Prostate gland (tissue), 2 donors: Measurements from ENCODE around the gene INHA. TPM values are rescaled to one million over a fixed set of nuclear protein-coding genes. Genes with fewer than 3 reads are reported as not detected.

Source experiments
- DNase-seq: peaks from one replicate; pipeline ENCODE4 v3.0.0-alpha.2; 2019; ENCODE audit warnings: low spot score
- H3K27ac ChIP-seq, 2 donors: fragments of 200-600 bp; sonication (generic); 2 replicates each; pipeline ENCODE4 v1.5.1; 2017 to 2019
- H3K27me3 ChIP-seq: fragments of 200-600 bp; sonication (generic); replicated peaks from 2 replicates; pipeline ENCODE4 v1.5.1; 2019; ENCODE audit not compliant: insufficient read depth
- H3K36me3 ChIP-seq, 2 donors: fragments of 200-600 bp; sonication (generic); 1 replicate in 1 of 2; 2 replicates in 1 of 2; pipeline versions ENCODE4 v1.5.1 to v1.8.1; 2017 to 2019
- H3K4me1 ChIP-seq: fragments of 200-600 bp; sonication (generic); replicated peaks from 2 replicates; pipeline ENCODE4 v1.5.1; 2019
- H3K4me3 ChIP-seq, 2 donors: fragments of 200-600 bp; sonication (generic); 2 replicates each; pipeline ENCODE4 v1.5.1; 2017 to 2019
- H3K9me3 ChIP-seq: fragments of 200-600 bp; sonication (generic); 2 replicates; pipeline ENCODE4 v1.5.1; 2017
- CTCF ChIP-seq, 4 experiments: fragments of 200-600 bp in 2 of 4; fragments of 450-650 bp in 2 of 4; sonication (generic) in 2 of 4; IDR thresholded peaks; 1 replicate in 3 of 4; 2 replicates in 1 of 4; pipeline ENCODE4 v1.5.1; 2016 to 2019; ENCODE audit warnings: antibody characterized with exemption in 4 of 4, mild to moderate bottlenecking in 2 of 4, moderate library complexity in 2 of 4
- POLR2A ChIP-seq: fragments of 450-650 bp; IDR thresholded peaks from one replicate; pipeline ENCODE4 v1.6.1; 2016; ENCODE audit warnings: antibody characterized with exemption, mild to moderate bottlenecking
- POLR2AphosphoS5 ChIP-seq: sonication (generic); formaldehyde crosslinking; IDR thresholded peaks from one replicate; pipeline ENCODE4 v1.6.1; 2017; ENCODE audit warnings: antibody characterized with exemption
- WGBS: methylation state at CpG from one replicate; pipeline ENCODE4 v1.1.5; 2018; 5-methylcytosine and 5-hydroxymethylcytosine counted together
- intact Hi-C: fragments of 100-400 bp; cut with DNase I; formaldehyde crosslinking; loops from one replicate; pipeline ENCODE4 v1.14.2; 2022
- total RNA-seq, 2 donors: library from RNA; depleted of rRNA; stranded (reverse); fragments of >200 nt; gene quantifications; one replicate each; pipeline ENCODE4 v1.1.0, GENCODE V29; 2016

INHA gene
- total RNA-seq: 100 to 1,000 TPM in 1 of 2 donors, under 1 TPM in 1; 0.96 to 391 TPM

- DNase-seq: no peak
- 79% methylated on average over 13 of the region's 13 CpGs for WGBS
- H3K36me3 ChIP-seq: no peaks in the 10 kb centered on the region
- intact Hi-C loops: no loop called here
- no peaks in the 10 kb centered on the region for H3K27me3 ChIP-seq
- TF ChIP-seq POLR2AphosphoS5: no peak
- TF ChIP-seq POLR2A: no peak
- TF ChIP-seq CTCF (IDR thresholded peaks at IDR 0.05): no peak
- H3K4me1 ChIP-seq: no peaks in the 10 kb centered on the region
- peak within 1 kb of the TSS; percentile 63 to 78 for H3K4me3 ChIP-seq
- H3K9me3 ChIP-seq: no peaks in the 10 kb centered on the region
- H3K27ac ChIP-seq: peak within 1 kb of the TSS; percentile 77 to 88
Observed at GRCh38 chr2:219572237-219573001, at the start of gene INHA. INHA (plus strand) TSS chr2:219572310; CDS start chr2:219572375, 65 bp downstream.

- no peak for TF ChIP-seq POLR2AphosphoS5
- no peak for TF ChIP-seq POLR2A
- TF ChIP-seq CTCF (IDR thresholded peaks at IDR 0.05): no peak
- Histone ChIP-seq H3K4me3 (peak overlapping the region in 1 of 2 donors; percentile 7), H3K36me3 (no peaks in the 10 kb centered on the region), H3K4me1 (peaks cover 3% of the 10 kb centered on the region), H3K27me3 (peaks cover 5% of the 10 kb centered on the region), H3K27ac (peak overlapping the region in 1 of 2 donors; percentile 23), H3K9me3 (no peaks in the 10 kb centered on the region)
- intact Hi-C loops: loop anchor here (5.0 kb wide), 1 partner anchor 121 kb away; no protein-coding TSS in a partner anchor
- DNase-seq: no peak
- WGBS: 38% methylated on average over 24 of the region's 24 CpGs
Observed at GRCh38 chr2:219523031-219523671, 49.0 kb upstream of the INHA start.

- H3K9me3 ChIP-seq: no peaks in the 10 kb centered on the region
- peaks cover 3% of the 10 kb centered on the region for H3K4me1 ChIP-seq
- H3K27me3 ChIP-seq: peaks cover 5% of the 10 kb centered on the region
- DNase-seq: no peak
- intact Hi-C loops: loop anchor here (5.0 kb wide), 1 partner anchor 123 kb away; no protein-coding TSS in a partner anchor
- 97% methylated on average over 2 of the region's 2 CpGs for WGBS
- H3K4me3 ChIP-seq: no peak overlapping the region
- no peak for TF ChIP-seq CTCF (IDR thresholded peaks at IDR 0.05)
- no peak for TF ChIP-seq POLR2A
- TF ChIP-seq POLR2AphosphoS5: no peak
- H3K27ac ChIP-seq: no peak overlapping the region
- no peaks in the 10 kb centered on the region for H3K36me3 ChIP-seq
Observed at GRCh38 chr2:219524817-219525216, 47.3 kb upstream of the INHA start.

- Histone ChIP-seq H3K36me3 (no peaks in the 10 kb centered on the region), H3K4me1 (peaks cover 3% of the 10 kb centered on the region), H3K27ac (no peak overlapping the region), H3K4me3 (no peak overlapping the region), H3K9me3 (no peaks in the 10 kb centered on the region), H3K27me3 (peaks cover 5% of the 10 kb centered on the region)
- WGBS: 70% methylated on average over 9 of the region's 9 CpGs
- TF ChIP-seq POLR2A (no peak), POLR2AphosphoS5 (no peak), CTCF (IDR thresholded peaks at IDR 0.05) (no peak)
- no peak for DNase-seq
- intact Hi-C loops: no loop called here
Observed at GRCh38 chr2:219525533-219526232, 46.4 kb upstream of the INHA start.
